Ishikawa (cell line): ENCODE results near the gene SLC28A1.

ENCODE experiments used
- CEBPB ChIP-seq: IDR thresholded peaks from 2 replicates; pipeline ENCODE4 v1.6.1; 2012
- CREB1 ChIP-seq: IDR thresholded peaks from 2 replicates; pipeline ENCODE4 v1.6.1; 2012; ENCODE audit warnings: low read depth
- EGR1 ChIP-seq: IDR thresholded peaks from 2 replicates; pipeline ENCODE4 v1.6.1; 2012
- EP300 ChIP-seq: IDR thresholded peaks from 2 replicates; pipeline ENCODE4 v1.6.1; 2012; ENCODE audit warnings: borderline replicate concordance
- FOXM1 ChIP-seq: IDR thresholded peaks from 2 replicates; pipeline ENCODE4 v1.6.1; 2012; ENCODE audit warnings: low read depth, borderline replicate concordance
- MAX ChIP-seq: IDR thresholded peaks from 2 replicates; pipeline ENCODE4 v1.6.1; 2012
- NFIC ChIP-seq: IDR thresholded peaks from 2 replicates; pipeline ENCODE4 v1.6.1; 2012
- RAD21 ChIP-seq: IDR thresholded peaks from 2 replicates; pipeline ENCODE4 v1.6.1; 2012; ENCODE audit warnings: low read depth
- REST ChIP-seq: IDR thresholded peaks from 2 replicates; pipeline ENCODE4 v1.6.1; 2012; ENCODE audit warnings: low read depth, mild to moderate bottlenecking
- TAF1 ChIP-seq: IDR thresholded peaks from 2 replicates; pipeline ENCODE4 v1.6.1; 2012; ENCODE audit warnings: low read depth, mild to moderate bottlenecking
- TCF12 ChIP-seq: IDR thresholded peaks from 2 replicates; pipeline ENCODE4 v1.6.1; 2012; ENCODE audit warnings: low read depth
- TEAD4 ChIP-seq: IDR thresholded peaks from 2 replicates; pipeline ENCODE4 v1.6.1; 2012
- USF1 ChIP-seq: IDR thresholded peaks from 2 replicates; pipeline ENCODE4 v1.6.1; 2012
- YY1 ChIP-seq: IDR thresholded peaks from 2 replicates; pipeline ENCODE4 v1.6.1; 2012; ENCODE audit warnings: low read depth
- ZBTB7A ChIP-seq: IDR thresholded peaks from 2 replicates; pipeline ENCODE4 v1.6.1; 2012; ENCODE audit warnings: low read depth

Gene SLC28A1

GRCh38 chr15:84876269-84876668 lies 8.2 kb upstream of the SLC28A1 start:
- TF ChIP-seq REST = no peak
- no peak for TF ChIP-seq RAD21
- no peak for TF ChIP-seq FOXM1
- no peak for TF ChIP-seq EP300
- no peak for TF ChIP-seq TEAD4
- TF ChIP-seq ZBTB7A = no peak
- no peak for TF ChIP-seq YY1
- no peak for TF ChIP-seq CREB1

- TF ChIP-seq RAD21 = peak; percentile 95
- TF ChIP-seq MAX = no peak
These were observed 6.0 kb upstream of the SLC28A1 start for GRCh38 chr15:84878504-84878903.

GRCh38 chr15:84879088-84879780 lies 5.2 kb upstream of the SLC28A1 start:
- TF ChIP-seq TEAD4 (no peak), CREB1 (no peak), MAX (no peak), YY1 (no peak), ZBTB7A (no peak), TCF12 (no peak), USF1 (no peak), TAF1 (no peak), FOXM1 (no peak), RAD21 (no peak), EP300 (no peak), REST (no peak)

- TF ChIP-seq RAD21 (no peak), NFIC (no peak), ZBTB7A (no peak), MAX (no peak), TAF1 (no peak), EGR1 (no peak), USF1 (no peak), EP300 (no peak), TEAD4 (no peak), TCF12 (no peak), CEBPB (no peak), YY1 (no peak), FOXM1 (no peak), REST (no peak), CREB1 (no peak)
These were observed 4.5 kb upstream of the SLC28A1 start for GRCh38 chr15:84880007-84880406.
